Peyer's patch (tissue), 4 donors: ENCODE measurements around the gene SCN5A. TPM values are rescaled to one million over a fixed set of nuclear protein-coding genes. Genes with fewer than 3 reads are reported as not detected.

Source experiments
- DNase-seq, 3 donors: peaks; one replicate each; pipeline ENCODE4 v3.0.0-alpha.2; 2017 to 2019
- H3K27ac ChIP-seq, 4 donors: fragments of 200-600 bp; sonication (generic); one replicate each; pipeline ENCODE4 v1.5.1; 2016 to 2019
- H3K27me3 ChIP-seq, 2 donors: fragments of 200-600 bp; sonication (generic); one replicate each; pipeline ENCODE4 v1.5.1; 2019
- H3K36me3 ChIP-seq, 3 donors: fragments of 200-600 bp; sonication (generic); one replicate each; pipeline ENCODE4 v1.5.1; 2016 to 2019
- H3K4me1 ChIP-seq, 4 donors: fragments of 200-600 bp; sonication (generic); one replicate each; pipeline ENCODE4 v1.5.1; 2016 to 2019
- H3K4me3 ChIP-seq, 4 donors: fragments of 200-600 bp; sonication (generic); 1 replicate in 3 of 4; 2 replicates in 1 of 4; pipeline ENCODE4 v1.5.1; 2016 to 2019; ENCODE audit warnings: mild to moderate bottlenecking in 1 of 4
- H3K9me3 ChIP-seq, 4 donors: fragments of 200-600 bp; sonication (generic); one replicate each; pipeline ENCODE4 v1.5.1; 2016 to 2019; ENCODE audit warnings: mild to moderate bottlenecking in 1 of 4
- CTCF ChIP-seq, 6 experiments: fragments of 450-650 bp in 4 of 6; fragments of 200-600 bp in 2 of 6; sonication (generic) in 1 of 6; IDR thresholded peaks; one replicate each; pipeline ENCODE4 v1.5.1; 2017 to 2019; ENCODE audit warnings: antibody characterized with exemption in 6 of 6, mild to moderate bottlenecking in 3 of 6, moderate library complexity in 1 of 6
- POLR2A ChIP-seq, 2 donors: fragments of 450-650 bp; IDR thresholded peaks; one replicate each; pipeline ENCODE4 v1.5.1; 2017; ENCODE audit warnings: antibody characterized with exemption in 2 of 2, mild to moderate bottlenecking in 2 of 2, moderate library complexity in 2 of 2
- total RNA-seq, 4 donors: library from RNA; depleted of rRNA; stranded (reverse); fragments of >200 nt; gene quantifications; one replicate each; pipeline ENCODE4 v1.1.0, GENCODE V29; 2016

Gene SCN5A
- total RNA-seq, 4 donors from 2014 or later = 0.13 TPM; not detected in 3

- no peak overlapping the region for H3K4me3 ChIP-seq
- H3K4me1 ChIP-seq = no peaks in the 10 kb centered on the region
- DNase-seq = no peak
- no peak overlapping the region for H3K27ac ChIP-seq
- H3K27me3 ChIP-seq = no peaks in the 10 kb centered on the region
- TF ChIP-seq POLR2A (IDR thresholded peaks at IDR 0.05) = no peak
- TF ChIP-seq CTCF (IDR thresholded peaks at IDR 0.05) = no peak
- no peaks in the 10 kb centered on the region for H3K9me3 ChIP-seq
- no peaks in the 10 kb centered on the region for H3K36me3 ChIP-seq
Measured at GRCh38 chr3:38545550-38545949, 103.9 kb downstream of the SCN5A start.

- Histone ChIP-seq H3K36me3 (no peaks in the 10 kb centered on the region), H3K4me1 (no peaks in the 10 kb centered on the region), H3K27me3 (no peaks in the 10 kb centered on the region), H3K9me3 (no peaks in the 10 kb centered on the region), H3K27ac (no peak overlapping the region), H3K4me3 (no peak overlapping the region)
- DNase-seq = no peak
- TF ChIP-seq POLR2A (IDR thresholded peaks at IDR 0.05) (no peak), CTCF (IDR thresholded peaks at IDR 0.05) (no peak)
Measured at GRCh38 chr3:38544926-38545325, 104.6 kb downstream of the SCN5A start.

GRCh38 chr3:38543586-38543985 is 105.9 kb downstream of the SCN5A start:
- no peak for DNase-seq

GRCh38 chr3:38542401-38543298 is 106.8 kb downstream of the SCN5A start:
- Histone ChIP-seq H3K27me3 (no peaks in the 10 kb centered on the region), H3K36me3 (no peaks in the 10 kb centered on the region), H3K9me3 (no peaks in the 10 kb centered on the region), H3K4me3 (no peak overlapping the region), H3K4me1 (no peaks in the 10 kb centered on the region), H3K27ac (no peak overlapping the region)
- DNase-seq = no peak
- no peak for TF ChIP-seq POLR2A (IDR thresholded peaks at IDR 0.05)
- no peak for TF ChIP-seq CTCF (IDR thresholded peaks at IDR 0.05)

More at GRCh38 chr3:38543586-38543985, 105.9 kb downstream of the SCN5A start:
- Histone ChIP-seq H3K27ac (no peak overlapping the region), H3K4me1 (no peaks in the 10 kb centered on the region), H3K36me3 (no peaks in the 10 kb centered on the region), H3K9me3 (no peaks in the 10 kb centered on the region), H3K4me3 (no peak overlapping the region), H3K27me3 (no peaks in the 10 kb centered on the region)
- TF ChIP-seq POLR2A (IDR thresholded peaks at IDR 0.05) = no peak

- DNase-seq = no peak
- no peaks in the 10 kb centered on the region for H3K27me3 ChIP-seq
- no peak for TF ChIP-seq POLR2A (IDR thresholded peaks at IDR 0.05)
- no peak for TF ChIP-seq CTCF (IDR thresholded peaks at IDR 0.05)
Measured at GRCh38 chr3:38541806-38542205, 107.7 kb downstream of the SCN5A start.

GRCh38 chr3:38538773-38539353 is 110.6 kb downstream of the SCN5A start:
- Histone ChIP-seq H3K4me1 (no peaks in the 10 kb centered on the region), H3K27me3 (no peaks in the 10 kb centered on the region), H3K27ac (no peak overlapping the region), H3K9me3 (no peaks in the 10 kb centered on the region), H3K36me3 (no peaks in the 10 kb centered on the region), H3K4me3 (no peak overlapping the region)
- TF ChIP-seq POLR2A (IDR thresholded peaks at IDR 0.05) = no peak
- TF ChIP-seq CTCF (IDR thresholded peaks at IDR 0.05) = no peak
- DNase-seq = no peak

More at GRCh38 chr3:38541806-38542205, 107.7 kb downstream of the SCN5A start:
- Histone ChIP-seq H3K9me3 (no peaks in the 10 kb centered on the region), H3K4me1 (no peaks in the 10 kb centered on the region), H3K36me3 (no peaks in the 10 kb centered on the region), H3K27ac (no peak overlapping the region), H3K4me3 (no peak overlapping the region)
